A549 (cell line): ENCODE data around the gene TAMM41.
"Not testable (repeated sequence)": the region's sequence is repeated elsewhere in the genome, so short reads cannot be mapped to it uniquely, and the experiment has no call there.

Experiments
- POLR2A ChIP-seq: IDR thresholded peaks from 2 replicates; pipeline ENCODE4 v1.6.1; 2012; ENCODE audit warnings: mild to moderate bottlenecking, low read length
- RAD21 ChIP-seq, 2 experiments: fragments of >200 bp in 1 of 2; sonication (Bioruptor Twin) in 1 of 2; formaldehyde crosslinking in 1 of 2; IDR thresholded peaks in 1 of 2; conservative IDR thresholded peaks in 1 of 2; 2 replicates in 1 of 2; 3 replicates in 1 of 2; pipeline ENCODE4 v1.6.1; 2012 to 2018; ENCODE audit warnings: inconsistent platforms in 1 of 2
- RNF2 ChIP-seq: fragments of 200-600 bp; sonication (generic); IDR thresholded peaks from 2 replicates; pipeline ENCODE4 v1.6.1; 2016; ENCODE audit warnings: low read depth, mild to moderate bottlenecking, antibody characterized with exemption, moderate library complexity, borderline replicate concordance
- ZFP36 ChIP-seq: fragments of 450-650 bp; IDR thresholded peaks from 2 replicates; pipeline ENCODE4 v1.6.1; 2014; ENCODE audit warnings: borderline replicate concordance; ENCODE audit not compliant: partially characterized antibody
- TF ChIP-seq, protein P1 (sequence below): fragments of >200 bp; sonication (Bioruptor Twin); formaldehyde crosslinking; IDR thresholded peaks from 3 replicates; pipeline ENCODE4 v1.5.1; 2016
- TF ChIP-seq, protein P2 (sequence below): IDR thresholded peaks from 2 replicates; pipeline ENCODE4 v1.6.1; 2012

DNA sequence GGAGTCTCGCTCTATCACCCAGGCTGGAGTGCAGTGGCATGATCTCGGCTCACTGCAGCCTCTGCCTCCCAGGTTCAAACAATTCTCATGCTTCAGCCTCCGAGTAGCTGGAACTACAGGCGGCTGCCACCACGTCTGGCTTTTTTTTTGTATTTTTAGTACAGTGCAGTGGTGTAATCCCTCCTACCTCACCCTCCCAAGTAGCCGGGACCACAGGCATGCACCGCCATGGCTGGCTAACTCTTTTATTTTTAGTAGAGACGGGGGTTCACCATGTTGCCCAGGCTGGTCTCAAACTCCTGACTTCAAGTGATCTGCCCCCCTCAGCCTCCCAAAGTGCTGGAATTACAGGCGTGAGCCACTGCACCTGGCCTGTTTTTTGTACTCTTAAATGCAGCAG lies 98.4 kb downstream of the TAMM41 start:
- TF ChIP-seq POLR2A; RNF2; ZFP36; RAD21 (conservative IDR thresholded peaks at IDR 0.05 in 1 of 2, IDR thresholded peaks at IDR 0.05 in 1 of 2): not testable (repeated sequence)
- TF ChIP-seq, protein P1, sequence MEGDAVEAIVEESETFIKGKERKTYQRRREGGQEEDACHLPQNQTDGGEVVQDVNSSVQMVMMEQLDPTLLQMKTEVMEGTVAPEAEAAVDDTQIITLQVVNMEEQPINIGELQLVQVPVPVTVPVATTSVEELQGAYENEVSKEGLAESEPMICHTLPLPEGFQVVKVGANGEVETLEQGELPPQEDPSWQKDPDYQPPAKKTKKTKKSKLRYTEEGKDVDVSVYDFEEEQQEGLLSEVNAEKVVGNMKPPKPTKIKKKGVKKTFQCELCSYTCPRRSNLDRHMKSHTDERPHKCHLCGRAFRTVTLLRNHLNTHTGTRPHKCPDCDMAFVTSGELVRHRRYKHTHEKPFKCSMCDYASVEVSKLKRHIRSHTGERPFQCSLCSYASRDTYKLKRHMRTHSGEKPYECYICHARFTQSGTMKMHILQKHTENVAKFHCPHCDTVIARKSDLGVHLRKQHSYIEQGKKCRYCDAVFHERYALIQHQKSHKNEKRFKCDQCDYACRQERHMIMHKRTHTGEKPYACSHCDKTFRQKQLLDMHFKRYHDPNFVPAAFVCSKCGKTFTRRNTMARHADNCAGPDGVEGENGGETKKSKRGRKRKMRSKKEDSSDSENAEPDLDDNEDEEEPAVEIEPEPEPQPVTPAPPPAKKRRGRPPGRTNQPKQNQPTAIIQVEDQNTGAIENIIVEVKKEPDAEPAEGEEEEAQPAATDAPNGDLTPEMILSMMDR: not testable (repeated sequence)
- TF ChIP-seq, protein P2, sequence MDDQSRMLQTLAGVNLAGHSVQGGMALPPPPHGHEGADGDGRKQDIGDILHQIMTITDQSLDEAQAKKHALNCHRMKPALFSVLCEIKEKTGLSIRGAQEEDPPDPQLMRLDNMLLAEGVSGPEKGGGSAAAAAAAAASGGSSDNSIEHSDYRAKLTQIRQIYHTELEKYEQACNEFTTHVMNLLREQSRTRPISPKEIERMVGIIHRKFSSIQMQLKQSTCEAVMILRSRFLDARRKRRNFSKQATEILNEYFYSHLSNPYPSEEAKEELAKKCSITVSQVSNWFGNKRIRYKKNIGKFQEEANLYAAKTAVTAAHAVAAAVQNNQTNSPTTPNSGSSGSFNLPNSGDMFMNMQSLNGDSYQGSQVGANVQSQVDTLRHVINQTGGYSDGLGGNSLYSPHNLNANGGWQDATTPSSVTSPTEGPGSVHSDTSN: not testable (repeated sequence)
